Measurements from ENCODE around the gene ZMAT5. TPM values are rescaled to one million over a fixed set of nuclear protein-coding genes. Genes with fewer than 3 reads are reported as not detected.

The ZMAT5 gene
- total and polyA plus RNA-seq, 10 of the 15 experiments (the other 5 are each of a cell fraction or from before 2014, with no cell fraction given): 2.3 to 43.0 (median 21.9) TPM

GRCh38 chr22:29803190-29803589, 36.4 kb upstream of the ZMAT5 start:
- H3K36me3 ChIP-seq (ENCODE audit: control insufficient read depth in 2 of 2, insufficient read depth in 2 of 2, low read length in 1 of 2): peaks cover 11 to 47% of the 10 kb centered on the region in 2 experiments; a peak in 3 of 4 replicates
- WGBS (ENCODE audit: insufficient coverage, insufficient replicate concordance, low lambda C conversion rate, missing lambda C conversion rate): 92% methylated on average over 2 of the region's 2 CpGs
- FAIRE-seq (no peak), DNase-seq (ENCODE audit: low read depth, low spot score) (no peak), ATAC-seq (no peak)
- intact Hi-C loops (cut with micrococcal nuclease; ENCODE audit: unreplicated experiment) (no loop called here), in situ Hi-C loops (cut with MboI) (no loop called here)
- H3K4me1 ChIP-seq (ENCODE audit: control insufficient read depth, insufficient read depth, low read length): peaks cover 10% of the 10 kb centered on the region
- H3K27me3 ChIP-seq (replicated peaks in 1 of 2; ENCODE audit: control insufficient read depth in 2 of 2, insufficient read depth in 2 of 2, low read length in 1 of 2): no peaks in the 10 kb centered on the region
- H2AFZ ChIP-seq (ENCODE audit: control insufficient read depth, low read depth, low read length): no peak overlapping the region
- RAD21 ChIA-PET (ENCODE audit: unreplicated experiment): no interaction called here
- H4K20me1 ChIP-seq (ENCODE audit: control insufficient read depth, insufficient read depth): no peaks in the 10 kb centered on the region
- TF ChIP-seq E2F8 (IDR thresholded peaks at IDR 0.05; ENCODE audit: low read depth, partially characterized antibody) (no peak), ATF7 (IDR thresholded peaks at IDR 0.05; ENCODE audit: low read depth) (no peak), GABPA (IDR thresholded peaks at IDR 0.05; ENCODE audit: low read depth) (no peak), NR2C1 (IDR thresholded peaks at IDR 0.05) (no peak), RCOR1 (conservative IDR thresholded peaks at IDR 0.05; ENCODE audit: low read depth, low read length) (no peak), RELB (IDR thresholded peaks at IDR 0.05; ENCODE audit: low read depth) (no peak), TCF12 (IDR thresholded peaks at IDR 0.05; ENCODE audit: low read depth, low read length) (no peak), SMAD1 (IDR thresholded peaks at IDR 0.05; ENCODE audit: low read depth, partially characterized antibody) (no peak), ZZZ3 (IDR thresholded peaks at IDR 0.05; ENCODE audit: control insufficient read depth, insufficient read length, low read depth) (no peak), NR2C2 (IDR thresholded peaks at IDR 0.05; ENCODE audit: borderline replicate concordance, control insufficient read depth, insufficient read length, low read depth) (no peak), NFYA (IDR thresholded peaks at IDR 0.05; ENCODE audit: borderline replicate concordance, low read depth, low read length) (no peak), BHLHE40 (IDR thresholded peaks at IDR 0.05; ENCODE audit: borderline replicate concordance in 1 of 2, low read depth in 2 of 2, low read length in 1 of 2) (no peak), RFX5 (IDR thresholded peaks at IDR 0.05; ENCODE audit: low read depth, low read length) (no peak), ZNF687 (IDR thresholded peaks at IDR 0.05) (no peak)
- H3K4me2 ChIP-seq (ENCODE audit: control insufficient read depth, insufficient read depth): no peak overlapping the region
- H3K27ac ChIP-seq (ENCODE audit: control insufficient read depth, insufficient read depth): no peak overlapping the region
- no peak overlapping the region for H3K9ac ChIP-seq (ENCODE audit: control insufficient read depth, insufficient read depth, low read length)
- H3K4me3 ChIP-seq: no peak overlapping the region
- CTCF ChIA-PET: interaction anchor here (1.3 to 2.1 kb wide), 2 partner anchors 10 to 200 kb away, joined by 3 to 5 read pairs; no protein-coding TSS in a partner anchor
- no peaks in the 10 kb centered on the region for H3K79me2 ChIP-seq (ENCODE audit: control insufficient read depth, insufficient read depth, low read length)
- SMC1A ChIA-PET (ENCODE audit: uncharacterized antibody, unreplicated experiment): no interaction called here
- POLR2A ChIA-PET: no interaction called here
- no peaks in the 10 kb centered on the region for H3K9me3 ChIP-seq (replicated peaks; ENCODE audit: control insufficient read depth, insufficient read depth, low read length)
- BruUV-seq (replicated peaks): no TSS peak

Data from GM12878 (cell line).